Tracheal epithelial cell (primary cell): ENCODE results near the gene LTBP3. TPM values are rescaled to one million over a fixed set of nuclear protein-coding genes. Genes with fewer than 3 reads are reported as not detected.

Experiments used
- total RNA-seq: library from RNA; depleted of rRNA; stranded (reverse); fragments of >200 nt; gene quantifications from 2 replicates; pipeline ENCODE4 v1.2.1, GENCODE V29; 2014

LTBP3 gene
- 19.8 and 39.0 TPM in 2 replicates for total RNA-seq

DNA sequence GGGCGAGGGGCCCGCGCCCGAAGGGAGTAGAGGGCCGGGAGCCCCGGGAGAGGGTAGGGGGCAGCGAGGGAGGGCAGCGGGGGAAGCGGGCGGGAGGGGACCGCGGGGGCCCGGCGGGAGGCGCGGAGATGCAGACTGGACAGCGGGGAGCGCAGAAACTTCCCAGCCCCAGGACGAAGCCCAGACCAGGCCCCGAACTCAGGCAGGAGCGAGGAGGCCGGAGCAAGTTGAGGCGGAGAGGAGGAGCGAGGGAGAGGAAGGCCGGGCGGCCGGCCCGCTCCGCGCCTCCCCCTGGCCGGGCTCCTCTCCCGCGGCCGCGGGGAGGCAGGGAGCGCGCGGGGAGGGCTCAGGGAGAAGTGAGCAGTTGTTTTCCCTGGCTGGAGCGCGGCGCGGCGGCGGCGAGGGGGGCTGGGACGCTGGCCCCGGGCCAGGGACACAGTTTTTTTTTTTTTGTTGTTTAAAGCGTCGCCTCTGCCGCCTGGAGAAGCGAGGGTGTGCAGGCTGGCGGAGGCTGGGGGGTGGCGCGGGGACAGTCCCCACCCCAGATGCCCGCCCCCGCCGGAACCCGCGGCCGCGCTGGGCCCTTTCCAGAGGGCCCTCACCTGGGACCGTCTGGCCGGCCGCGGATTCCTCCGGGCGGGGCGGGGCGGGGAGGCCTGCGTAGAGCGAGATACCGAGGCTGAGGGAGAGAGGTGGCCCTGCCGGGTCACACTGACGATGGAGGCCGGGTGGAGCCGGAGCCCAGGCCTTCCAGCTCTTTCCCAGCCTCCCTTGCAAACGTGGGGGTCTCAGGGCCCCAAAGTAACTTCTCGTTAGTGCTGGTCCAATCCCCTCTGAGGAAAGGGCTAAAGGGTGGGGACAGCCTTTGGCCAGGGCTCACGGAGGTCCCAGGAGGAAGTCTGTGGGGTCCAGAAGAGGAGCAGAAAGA, at the start of gene LTBP3:
Gene LTBP3, minus strand, starts transcription at position 358 of the 928 bp plus-strand sequence. CDS start 400 bp downstream, outside the sequence.

DNA sequence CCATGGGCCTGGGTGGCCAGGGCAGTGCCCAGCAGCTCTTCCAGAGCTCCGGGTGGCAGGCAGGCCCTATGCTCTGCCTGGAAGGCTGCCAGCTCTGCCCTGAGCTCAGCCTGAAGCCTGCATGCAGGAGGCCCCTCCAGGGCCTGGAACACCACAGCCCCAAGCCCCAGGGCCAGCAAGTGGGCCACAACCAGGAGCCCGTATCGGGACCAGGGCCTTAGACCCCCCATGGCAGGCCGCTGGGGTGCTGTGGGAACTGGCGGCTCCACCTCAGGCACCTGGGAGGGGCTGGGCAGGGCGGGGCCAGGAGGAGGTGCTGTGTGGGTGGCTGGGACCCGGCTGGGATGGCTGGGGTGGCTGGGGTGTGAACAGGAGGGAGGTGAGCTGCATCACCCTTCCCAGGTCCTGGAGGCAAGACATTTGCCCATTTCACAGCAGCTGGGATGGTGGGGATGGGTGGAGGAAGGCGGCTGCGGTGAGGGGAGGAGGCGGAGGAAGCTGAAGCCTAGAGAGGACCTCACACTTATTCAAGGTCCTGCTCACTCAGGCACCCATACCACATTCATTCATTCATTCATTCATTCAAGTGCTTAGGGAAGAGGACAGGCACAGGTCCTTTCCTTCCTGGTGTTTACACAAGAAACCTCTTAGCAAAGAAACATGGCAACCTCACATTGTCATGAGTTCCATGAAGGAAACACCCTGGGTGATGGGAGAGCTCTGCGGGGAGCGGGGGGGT, 37.6 kb upstream of the LTBP3 start, which contains the start of gene KCNK7:
Gene KCNK7, minus strand, starts transcription at position 258 of the 739 bp plus-strand sequence. Its CDS starts 28 bp downstream, at position 230.

DNA sequence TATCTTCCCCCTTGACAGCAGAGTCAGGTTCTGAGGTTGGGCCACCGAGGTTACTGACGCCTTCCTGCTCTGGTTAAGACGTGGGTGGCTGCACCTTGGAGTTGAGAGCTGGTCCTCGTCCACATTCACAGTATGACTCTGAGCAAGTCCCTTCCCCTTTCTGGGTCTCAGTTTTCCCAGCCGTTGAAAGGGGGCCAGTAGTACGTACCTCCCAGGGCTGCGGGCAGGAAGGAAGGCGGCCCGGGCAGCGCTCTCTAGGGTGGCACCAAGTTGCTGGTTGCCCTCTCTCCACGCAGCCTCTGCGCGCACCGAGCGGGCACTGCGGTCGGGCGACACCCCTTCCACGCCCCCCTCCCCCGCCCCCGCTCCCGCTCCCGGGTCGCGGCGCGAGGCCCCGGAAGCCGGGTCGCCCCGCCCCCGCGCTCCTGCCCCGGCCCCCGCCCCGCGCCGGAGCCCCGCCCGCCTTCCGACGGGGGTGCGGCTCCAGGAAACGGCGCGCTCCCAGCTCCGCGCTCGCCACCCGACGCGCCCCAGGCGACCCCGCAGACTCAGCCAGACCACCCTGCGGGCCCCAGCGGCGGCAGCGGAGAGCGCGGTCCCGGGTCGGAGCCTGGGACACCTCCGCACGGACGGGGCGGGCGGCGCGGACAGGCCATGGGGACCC, 17.5 kb upstream of the LTBP3 start, which contains the start of gene EHBP1L1:
Gene EHBP1L1, plus strand, starts transcription at position 486 of the 664 bp plus-strand sequence. CDS start 250 bp downstream, outside the sequence.

DNA sequence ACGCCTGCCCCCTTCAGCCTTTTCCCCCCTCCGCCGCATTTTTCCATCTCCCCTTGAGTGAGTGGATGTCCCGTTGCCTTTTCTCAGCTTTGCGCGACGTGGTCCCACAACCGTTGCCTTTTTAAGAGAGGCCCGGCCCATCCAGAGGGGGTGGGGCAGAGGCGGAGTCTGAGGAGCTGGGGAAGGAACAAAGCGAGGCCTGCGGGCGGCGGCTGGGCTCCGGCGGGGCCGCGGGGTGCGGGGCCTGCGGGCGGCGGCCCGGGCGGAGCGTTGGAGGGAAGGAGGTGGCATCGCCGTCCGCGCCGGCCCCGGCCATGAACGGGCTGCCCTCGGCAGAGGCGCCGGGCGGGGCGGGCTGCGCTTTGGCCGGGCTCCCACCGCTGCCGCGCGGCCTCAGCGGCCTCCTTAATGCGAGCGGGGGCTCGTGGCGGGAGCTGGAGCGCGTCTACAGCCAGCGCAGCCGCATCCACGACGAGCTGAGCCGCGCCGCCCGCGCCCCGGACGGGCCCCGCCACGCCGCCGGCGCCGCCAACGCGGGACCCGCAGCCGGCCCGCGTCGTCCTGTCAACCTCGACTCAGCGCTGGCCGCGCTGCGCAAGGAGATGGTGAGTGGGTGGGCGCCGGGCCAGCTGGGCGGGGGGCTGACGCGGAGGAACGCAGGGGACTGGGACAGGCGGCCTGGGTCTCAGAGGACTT, 14.3 kb upstream of the LTBP3 start, which contains the start of gene FAM89B:
Gene FAM89B, plus strand, starts transcription at position 183 of the 696 bp plus-strand sequence. Its CDS starts 132 bp downstream, at position 315.

GRCh38 chr11:65569973-65570918, 12.1 kb upstream of the LTBP3 start, which contains the start of gene ZNRD2:
Gene ZNRD2 (plus strand): TSS chr11:65570477. CDS start chr11:65570492, 15 bp downstream.

DNA sequence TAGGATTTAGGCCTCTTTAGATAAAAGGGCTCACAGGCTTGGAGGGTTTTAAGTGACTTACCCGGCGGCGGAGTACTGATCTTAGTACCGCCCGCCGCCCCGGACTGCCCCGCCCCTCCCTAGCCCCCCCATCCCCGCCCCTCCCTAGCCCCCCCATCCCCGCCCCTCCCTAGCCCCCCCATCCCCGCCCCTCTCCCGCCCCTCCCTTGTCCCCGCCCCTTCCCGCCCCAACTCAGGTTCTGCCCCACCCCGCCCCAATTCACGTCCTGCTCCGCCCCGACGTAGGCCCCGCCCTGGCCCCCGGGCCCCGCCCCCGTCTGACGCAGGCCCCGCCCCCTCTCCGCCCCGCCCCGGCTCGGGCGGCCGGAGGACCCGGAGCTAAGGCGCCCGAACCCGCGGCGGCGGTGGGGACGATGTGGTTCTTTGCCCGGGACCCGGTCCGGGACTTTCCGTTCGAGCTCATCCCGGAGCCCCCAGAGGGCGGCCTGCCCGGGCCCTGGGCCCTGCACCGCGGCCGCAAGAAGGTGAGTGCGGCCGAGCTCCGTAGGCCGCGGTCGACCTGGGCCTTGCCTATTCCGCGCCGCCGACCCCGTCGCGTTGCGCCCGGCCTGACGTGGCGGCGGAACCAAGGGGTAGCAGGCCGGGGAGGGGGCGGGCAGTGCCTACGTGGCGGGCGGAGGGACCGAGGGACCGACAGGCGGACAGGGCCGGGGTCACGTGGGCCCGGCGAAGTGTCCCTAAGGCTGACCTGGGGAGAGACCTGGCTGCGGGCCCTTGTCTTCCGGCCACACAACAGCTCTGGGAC, 33.2 kb downstream of the LTBP3 start, which contains the start of gene SCYL1:
Gene SCYL1, plus strand, starts transcription at position 343 of the 805 bp plus-strand sequence. Its CDS starts 71 bp downstream, at position 414.

GRCh38 chr11:65498977-65499712, 59.0 kb downstream of the LTBP3 start, which contains the start of gene MALAT1:
Gene MALAT1 (plus strand): TSS chr11:65499045.

Other genes starting within 250 kb of the LTBP3 start
- gene CDC42EP2, start 243.5 kb downstream of the LTBP3 start, total RNA-seq, result 2.6 and 9.9 TPM in 2 replicates
- 24.8 and 29.8 TPM in 2 replicates for gene DPF2, start 224.5 kb downstream of the LTBP3 start, total RNA-seq
- under 0.01 and 0.43 TPM in 2 replicates for gene TIGD3, start 203.6 kb downstream of the LTBP3 start, total RNA-seq
- gene SLC25A45, start 175.7 kb downstream of the LTBP3 start, total RNA-seq, result under 0.01 and 1.9 TPM in 2 replicates
- 52.2 and 169 TPM in 2 replicates for gene FRMD8, start 171.7 kb downstream of the LTBP3 start, total RNA-seq
- gene NEAT1, start 135.6 kb downstream of the LTBP3 start, total RNA-seq, result 49.2 and 67.4 TPM in 2 replicates
- gene MALAT1, start 59.3 kb downstream of the LTBP3 start, total RNA-seq, result 4,567 and 7,714 TPM in 2 replicates
- 58.4 and 75.9 TPM in 2 replicates for gene SCYL1, start 33.3 kb downstream of the LTBP3 start, total RNA-seq
- gene ZNRD2, start 12.1 kb upstream of the LTBP3 start, total RNA-seq, result 63.3 and 88.9 TPM in 2 replicates
- 12.1 and 17.6 TPM in 2 replicates for gene FAM89B, start 14.2 kb upstream of the LTBP3 start, total RNA-seq
- 60.1 and 66.3 TPM in 2 replicates for gene EHBP1L1, start 17.7 kb upstream of the LTBP3 start, total RNA-seq
- gene KCNK7, start 37.4 kb upstream of the LTBP3 start, total RNA-seq, result 0.48 and 3.2 TPM in 2 replicates
- 15.6 and 33.7 TPM in 2 replicates for gene MAP3K11, start 55.9 kb upstream of the LTBP3 start, total RNA-seq
- 11.3 and 15.4 TPM in 2 replicates for gene PCNX3, start 57.4 kb upstream of the LTBP3 start, total RNA-seq
- 20.2 and 22.8 TPM in 2 replicates for gene SIPA1, start 79.7 kb upstream of the LTBP3 start, total RNA-seq
- gene RELA, start 104.6 kb upstream of the LTBP3 start, total RNA-seq, result 10.7 and 19.0 TPM in 2 replicates
- gene KAT5, start 153.9 kb upstream of the LTBP3 start, total RNA-seq, result 33.0 and 43.6 TPM in 2 replicates
- gene RNASEH2C, start 162.4 kb upstream of the LTBP3 start, total RNA-seq, result 13.9 and 42.2 TPM in 2 replicates
- 11.7 and 23.4 TPM in 2 replicates for gene AP5B1, start 222.6 kb upstream of the LTBP3 start, total RNA-seq
- 8.1 and 61.7 TPM in 2 replicates for gene OVOL1, start 228.7 kb upstream of the LTBP3 start, total RNA-seq